Measurements from ENCODE around the gene PKD1L1.

PKD1L1 gene

DNA sequence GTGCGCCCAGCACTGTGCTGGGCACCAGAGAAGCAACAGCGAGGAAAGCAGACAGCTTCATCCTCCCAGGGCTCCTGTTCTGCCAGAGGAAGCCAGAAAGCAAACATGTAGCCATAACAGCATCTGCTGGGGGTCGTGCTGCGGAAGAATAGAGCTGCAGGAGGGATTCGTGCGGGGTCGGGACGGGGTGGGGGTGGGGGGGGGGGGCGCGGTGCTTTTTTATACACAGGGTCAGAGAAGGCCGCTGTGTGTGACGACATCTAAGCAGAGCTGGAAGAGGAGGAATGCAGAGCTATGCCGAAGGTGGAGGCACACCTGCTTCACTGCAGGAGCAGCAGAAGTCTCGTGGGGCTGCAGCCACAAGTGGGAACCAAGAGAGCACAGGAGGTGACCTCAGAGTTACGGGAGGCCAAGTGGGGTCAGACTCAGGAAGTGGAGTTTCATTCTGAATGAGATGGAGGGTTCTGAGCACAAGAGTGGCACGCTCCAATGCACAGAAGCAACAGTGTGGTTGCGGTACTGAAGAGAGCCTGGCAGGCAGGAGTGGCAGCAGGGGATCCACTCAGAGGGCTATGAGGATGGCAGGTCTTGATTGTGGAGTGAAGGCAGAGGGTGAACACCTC, 11.1 kb downstream of the PKD1L1 start:
- H3K4me3 ChIP-seq (ENCODE audit: low read depth, low read length): no peak overlapping the region
- peak; percentile 96 for DNase-seq (ENCODE audit: low read depth)
- TF ChIP-seq CTCF (IDR thresholded peaks at IDR 0.05; ENCODE audit: low read depth, low read length, missing control alignments): no peak

GRCh38 chr7:47936323-47936722, 11.9 kb downstream of the PKD1L1 start:
- no peak for DNase-seq (ENCODE audit: low read depth)
- no peak for TF ChIP-seq CTCF (IDR thresholded peaks at IDR 0.05; ENCODE audit: low read depth, low read length, missing control alignments)
- H3K4me3 ChIP-seq (ENCODE audit: low read depth, low read length): no peak overlapping the region

DNA sequence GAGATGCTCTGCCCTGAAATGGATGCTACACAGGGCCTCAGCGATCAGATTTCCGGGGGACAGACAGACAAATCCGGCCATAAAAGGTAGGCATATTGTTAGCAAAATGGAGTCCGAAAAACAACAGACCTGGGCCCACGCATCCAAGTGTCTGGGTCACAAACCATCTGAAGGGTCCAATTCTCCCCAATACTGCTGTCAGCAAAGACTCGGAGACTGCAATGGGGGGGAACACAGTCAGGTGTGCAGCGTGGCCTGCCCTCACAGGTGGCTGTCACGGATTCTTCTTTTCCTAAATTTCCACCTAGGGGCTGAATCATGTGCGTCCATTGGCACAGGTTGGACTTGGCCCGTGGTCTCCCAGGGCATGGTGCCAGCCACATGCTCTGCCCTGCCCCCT, 12.9 kb downstream of the PKD1L1 start:
- no peak for DNase-seq (ENCODE audit: low read depth)
- TF ChIP-seq CTCF (IDR thresholded peaks at IDR 0.05; ENCODE audit: low read depth, low read length, missing control alignments): no peak
- no peak overlapping the region for H3K4me3 ChIP-seq (ENCODE audit: low read depth, low read length)

- TF ChIP-seq CTCF (IDR thresholded peaks at IDR 0.05; ENCODE audit: low read depth, low read length, missing control alignments): no peak
- DNase-seq (ENCODE audit: low read depth): no peak
- H3K4me3 ChIP-seq (ENCODE audit: low read depth, low read length): no peak overlapping the region
Observed at GRCh38 chr7:47934831-47935230, 13.4 kb downstream of the PKD1L1 start.

- no peak for TF ChIP-seq CTCF (IDR thresholded peaks at IDR 0.05; ENCODE audit: low read depth, low read length, missing control alignments)
- no peak overlapping the region for H3K4me3 ChIP-seq (ENCODE audit: low read depth, low read length)
- DNase-seq (ENCODE audit: low read depth): no peak
Observed at GRCh38 chr7:47933215-47933614, 15.1 kb downstream of the PKD1L1 start.

GRCh38 chr7:47932466-47933037, 15.7 kb downstream of the PKD1L1 start:
- H3K4me3 ChIP-seq (ENCODE audit: low read depth, low read length): no peak overlapping the region
- DNase-seq (ENCODE audit: low read depth): no peak
- TF ChIP-seq CTCF (IDR thresholded peaks at IDR 0.05; ENCODE audit: low read depth, low read length, missing control alignments): no peak

- no peak overlapping the region for H3K4me3 ChIP-seq (ENCODE audit: low read depth, low read length)
- no peak for DNase-seq (ENCODE audit: low read depth)
- no peak for TF ChIP-seq CTCF (IDR thresholded peaks at IDR 0.05; ENCODE audit: low read depth, low read length, missing control alignments)
Observed at GRCh38 chr7:47932016-47932415, 16.2 kb downstream of the PKD1L1 start.
